K562 (cell line): ENCODE data around the gene OR10H3. TPM values are rescaled to one million over a fixed set of nuclear protein-coding genes. Genes with fewer than 3 reads are reported as not detected.

ENCODE experiments used
- ATAC-seq: fragments of 200-7000 bp; cut with Tn5 transposase; 3 replicates; pipeline ENCODE4 v1.9.1; 2020; ENCODE audit warnings: moderate library complexity
- BruUV-seq: library from RNA; stranded (reverse); fragments of 400-500 nt; replicated peaks from 2 replicates; lab custom pipeline; 2021; lab: Mats Ljungman, UMichigan
- CTCF ChIA-PET: fragments of 300-600 bp; formaldehyde crosslinking; extraction: SDS; loops from one replicate; lab custom pipeline; 2021; ENCODE audit warnings: low intra/inter-chr PET ratio; lab: Yijun Ruan, JAX
- POLR2A ChIA-PET: fragments of 300-600, 350-650 bp; sonication (Branson Sonifier 250); formaldehyde crosslinking; extraction: SDS; loops from one replicate; lab custom pipeline; 2021; ENCODE audit warnings: antibody characterized with exemption, inconsistent platforms; lab: Yijun Ruan, JAX
- DNase-seq, 4 experiments: peaks; one replicate each; pipeline versions ENCODE4 v3.0.0 to v3.0.0-alpha.2; 2011 to 2018; ENCODE audit warnings: low spot score in 3 of 4, mixed read lengths in 3 of 4; ENCODE audit errors: extremely low read depth in 1 of 4
- FAIRE-seq: peaks from 2 replicates; lab custom pipeline; 2011; peaks lifted over from hg19 to GRCh38; lab: Jason Lieb, UNC
- H2AFZ ChIP-seq: 2 replicates; pipeline ENCODE4 v1.6.0; 2011; ENCODE audit warnings: low read depth, low read length, control low read depth, inconsistent platforms
- H3K27ac ChIP-seq: fragments of 200-600 bp; 3 replicates; pipeline ENCODE4 v1.8.0; 2011; ENCODE audit warnings: low read depth, mild to moderate bottlenecking, control low read depth, inconsistent platforms, low read length, moderate library complexity, mixed read lengths; ENCODE audit errors: extremely low read depth
- H3K27me3 ChIP-seq, 2 experiments: fragments of 300-600 bp in 1 of 2; 2 replicates in 1 of 2; 3 replicates in 1 of 2; pipeline versions ENCODE4 v1.6.0 to v1.8.0; 2011; ENCODE audit warnings: inconsistent platforms in 2 of 2, low read length in 2 of 2, mild to moderate bottlenecking in 1 of 2, mixed read lengths in 1 of 2, moderate library complexity in 1 of 2; ENCODE audit not compliant: control insufficient read depth in 2 of 2, insufficient read depth in 2 of 2
- H3K36me3 ChIP-seq: fragments of 300-600 bp; 3 replicates; pipeline ENCODE4 v1.8.0; 2011; ENCODE audit warnings: mild to moderate bottlenecking, low read length, inconsistent platforms; ENCODE audit not compliant: control insufficient read depth, insufficient read depth
- H3K4me1 ChIP-seq, 2 experiments: fragments of 200-600 bp in 1 of 2; replicated peaks in 1 of 2; 2 replicates in 1 of 2; 3 replicates in 1 of 2; pipeline versions ENCODE4 v1.5.1 to v1.8.0; 2011; ENCODE audit warnings: inconsistent platforms in 2 of 2, low read length in 2 of 2, mild to moderate bottlenecking in 1 of 2, mixed read lengths in 1 of 2, moderate library complexity in 1 of 2; ENCODE audit not compliant: control insufficient read depth in 2 of 2, insufficient read depth in 2 of 2
- H3K4me2 ChIP-seq: 2 replicates; pipeline ENCODE4 v1.6.1; 2011; ENCODE audit warnings: low read length, control low read depth, inconsistent platforms, mixed read lengths; ENCODE audit not compliant: insufficient read depth
- H3K4me3 ChIP-seq: fragments of 200-600 bp; sonication (generic), shearing (Covaris generic); 2 replicates; pipeline ENCODE4 v1.5.1; 2016; ENCODE audit warnings: control low read depth, inconsistent platforms
- H3K79me2 ChIP-seq: fragments of 200-600 bp; 3 replicates; pipeline ENCODE4 v1.8.0; 2011; ENCODE audit warnings: low read length, inconsistent platforms; ENCODE audit not compliant: control insufficient read depth, insufficient read depth
- H3K9ac ChIP-seq, 2 experiments: 2 replicates each; pipeline versions ENCODE4 v1.6.0 to v1.6.1; 2011; ENCODE audit warnings: low read depth in 2 of 2, low read length in 2 of 2, control low read depth in 1 of 2, inconsistent platforms in 1 of 2, mild to moderate bottlenecking in 1 of 2, mixed read lengths in 1 of 2; ENCODE audit not compliant: insufficient read depth in 1 of 2
- H3K9me1 ChIP-seq: one replicate; pipeline ENCODE4 v1.6.0; 2011; ENCODE audit warnings: inconsistent platforms, mild to moderate bottlenecking, low read length, moderate library complexity; ENCODE audit not compliant: control insufficient read depth, insufficient read depth
- H3K9me3 ChIP-seq: replicated peaks from 2 replicates; pipeline ENCODE4 v1.5.1; 2011; ENCODE audit warnings: low read depth, low read length, inconsistent platforms; ENCODE audit not compliant: control insufficient read depth, insufficient read depth
- H4K20me1 ChIP-seq: replicated peaks from 2 replicates; pipeline ENCODE4 v1.6.1; 2011; ENCODE audit warnings: low read length, inconsistent platforms, mixed read lengths; ENCODE audit not compliant: control insufficient read depth, insufficient read depth
- CSDE1 ChIP-seq, 2 experiments: fragments of 450-650 bp; IDR thresholded peaks; 2 replicates each; pipeline ENCODE4 v1.6.1; 2016; ENCODE audit warnings: mild to moderate bottlenecking in 1 of 2
- FOXK2 ChIP-seq, 2 experiments: fragments of 450-650 bp; IDR thresholded peaks in 1 of 2; conservative IDR thresholded peaks in 1 of 2; 2 replicates each; pipeline ENCODE4 v1.6.1; 2016; ENCODE audit warnings: low read depth in 2 of 2, mild to moderate bottlenecking in 1 of 2
- GABPB1 ChIP-seq: sonication (generic); formaldehyde crosslinking; IDR thresholded peaks from 2 replicates; pipeline ENCODE4 v1.8.0; 2022; ENCODE audit warnings: mild to moderate bottlenecking, missing genetic modification reagents
- SIN3B ChIP-seq: fragments of 450-650 bp; IDR thresholded peaks from 2 replicates; pipeline ENCODE4 v1.6.1; 2017; ENCODE audit warnings: low read depth, mild to moderate bottlenecking, moderate library complexity
- SRSF7 ChIP-seq: fragments of 200-400 bp; formaldehyde crosslinking; optimal IDR thresholded peaks from 2 replicates; pipeline ENCODE3; 2017; ENCODE audit warnings: mild to moderate bottlenecking, low read depth, low read length
- STAT5B ChIP-seq: fragments of 250-450 bp; sonication (Bioruptor Pico); IDR thresholded peaks from 2 replicates; pipeline ENCODE4 v1.8.0; 2021; ENCODE audit warnings: mild to moderate bottlenecking, inconsistent platforms
- TCFL5 ChIP-seq: fragments of 250-450 bp; sonication (Bioruptor Pico); conservative IDR thresholded peaks from 2 replicates; pipeline ENCODE4 v1.6.1; 2021; ENCODE audit warnings: mild to moderate bottlenecking, moderate library complexity, matching md5 sums
- ZNF354B ChIP-seq: fragments of 250-450 bp; sonication (Bioruptor Pico); IDR thresholded peaks from 2 replicates; pipeline ENCODE4 v1.4.0; 2020
- ZNF445 ChIP-seq: fragments of 250-450 bp; sonication (Bioruptor Pico); IDR thresholded peaks from 2 replicates; pipeline ENCODE4 v1.4.0; 2020; ENCODE audit warnings: low read depth, mild to moderate bottlenecking, moderate library complexity
- ZNF507 ChIP-seq: conservative IDR thresholded peaks from 2 replicates; pipeline ENCODE4 v1.6.1; 2017; ENCODE audit warnings: missing genetic modification characterization, missing compliant biosample characterization
- ZNF785 ChIP-seq: fragments of 250-450 bp; sonication (Bioruptor Pico); IDR thresholded peaks from 2 replicates; pipeline ENCODE4 v1.4.0; 2020; ENCODE audit warnings: mild to moderate bottlenecking
- WGBS: fragments of 100-300 bp; shearing (Covaris generic); methylation state at CpG from one replicate; pipeline ENCODE4 v1.1.6; 2016; ENCODE audit warnings: low coverage, mixed read lengths; ENCODE audit not compliant: insufficient coverage; ENCODE audit errors: missing lambda C conversion rate; 5-methylcytosine and 5-hydroxymethylcytosine counted together
- in situ Hi-C: fragments of 300-500 bp; cut with MboI; formaldehyde crosslinking; loops from 4 replicates; pipeline ENCODE4 v1.15.0; 2018; ENCODE audit warnings: inconsistent platforms, mixed read lengths
- intact Hi-C: fragments of 100-400 bp; cut with micrococcal nuclease; formaldehyde crosslinking; loops from 2 replicates; pipeline ENCODE4 v1.14.2; 2022
- polyA plus RNA-seq, 8 experiments: library from polyadenylated mRNA; depleted of rRNA in 4 of 8; stranded (reverse) in 5 of 8; unstranded in 3 of 8; fragments of >200 nt; fragmentation: Nextera tagmentation in 2 of 8; fragmentation: Illumina TruSeq in 1 of 8; extraction: Ambion mirVana in 2 of 8; extraction: Trizol in 1 of 8; gene quantifications; 2 replicates each; pipeline versions ENCODE4 v1.2.1 to v1.2.3, GENCODE V29; 2011 to 2014; ENCODE audit warnings: inconsistent platforms in 1 of 8, missing spikeins in 1 of 8
- total RNA-seq, 7 experiments: library from RNA; depleted of rRNA in 6 of 7; stranded (reverse); fragments of >200 nt in 6 of 7; fragmentation: Illumina TruSeq in 2 of 7; extraction: Trizol in 2 of 7; gene quantifications; 2 replicates each; pipeline versions ENCODE4 v1.2.1 to v1.2.3, GENCODE V29; 2011 to 2021; ENCODE audit warnings: low replicate concordance in 1 of 7

OR10H3 gene
- total and polyA plus RNA-seq, 9 of the 15 experiments (the other 6 are each of a cell fraction or from before 2014, with no cell fraction given) = not detected

DNA sequence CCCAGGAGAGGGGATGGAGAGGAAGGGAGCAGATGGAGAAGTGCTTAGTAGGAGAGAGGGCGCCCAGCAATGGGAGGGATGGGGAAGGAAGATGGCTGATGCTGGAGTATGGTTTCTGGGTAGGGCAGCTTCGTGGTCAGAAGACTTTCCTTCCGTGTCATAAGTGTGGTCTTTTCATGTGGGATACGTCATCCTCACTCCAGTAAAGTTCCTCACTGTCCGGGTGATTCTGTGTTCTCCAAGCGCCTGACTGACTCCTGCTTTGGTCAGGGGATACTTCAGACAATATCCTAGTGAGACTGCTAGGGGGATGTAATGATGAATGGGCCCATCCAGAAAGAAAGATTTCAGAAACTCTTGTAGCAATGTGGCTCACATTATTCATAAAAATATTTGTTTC is 3.9 kb upstream of the OR10H3 start:
- H3K4me3 ChIP-seq = no peak overlapping the region
- 1% methylated on average over 6 of the region's 6 CpGs for WGBS
- H3K79me2 ChIP-seq = no peaks in the 10 kb centered on the region
- FAIRE-seq (no peak), ATAC-seq (no peak), DNase-seq (no peak)
- BruUV-seq = no TSS peak
- TF ChIP-seq TCFL5 (CRISPR knock-in tag) = no peak
- TF ChIP-seq FOXK2 (conservative IDR thresholded peaks at IDR 0.05 in 1 of 2, IDR thresholded peaks at IDR 0.05 in 1 of 2; ENCODE audit: low read depth in 2 of 2) = no peak
- H3K4me1 ChIP-seq = no peaks in the 10 kb centered on the region
- ChIA-PET POLR2A (no interaction called here), CTCF (no interaction called here)
- H3K36me3 ChIP-seq = no peaks in the 10 kb centered on the region
- H3K9me3 ChIP-seq = no peaks in the 10 kb centered on the region
- no peak overlapping the region for H3K4me2 ChIP-seq
- intact Hi-C loops (no loop called here), in situ Hi-C loops (no loop called here)
- H2AFZ ChIP-seq = no peak overlapping the region
- peaks cover 0 to under 1% of the 10 kb centered on the region in 2 experiments; a peak in 1 of 5 replicates for H3K27me3 ChIP-seq
- H3K9ac ChIP-seq = no peak overlapping the region
- H3K9me1 ChIP-seq = no peaks in the 10 kb centered on the region
- H3K27ac ChIP-seq = no peak overlapping the region
- H4K20me1 ChIP-seq = no peaks in the 10 kb centered on the region

DNA sequence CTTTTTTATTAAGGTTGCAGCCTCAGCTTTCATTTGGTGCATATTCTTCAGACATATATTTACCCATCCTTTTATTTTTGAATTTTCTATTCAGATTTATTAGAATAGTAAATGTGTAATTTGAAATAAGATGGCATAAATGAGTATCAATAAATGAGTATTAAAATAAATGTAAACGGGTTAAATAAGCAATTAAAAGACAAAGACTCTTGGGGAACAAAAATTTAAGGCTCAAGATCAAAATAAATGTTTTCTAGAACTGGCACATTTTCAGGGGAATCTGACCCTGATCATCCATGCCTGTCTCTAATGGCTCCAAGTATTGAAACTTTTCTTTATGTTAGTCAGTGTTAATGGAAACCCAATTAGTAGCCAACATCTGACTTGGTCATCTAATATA is 3.0 kb downstream of the OR10H3 start:
- intact Hi-C loops = no loop called here
- no TSS peak for BruUV-seq
- Histone ChIP-seq H3K9me3 (no peaks in the 10 kb centered on the region), H3K4me2 (no peak overlapping the region), H3K4me1 (no peaks in the 10 kb centered on the region), H3K36me3 (no peaks in the 10 kb centered on the region), H3K9me1 (no peaks in the 10 kb centered on the region), H3K79me2 (no peaks in the 10 kb centered on the region), H3K27ac (no peak overlapping the region), H3K27me3 (no peaks in the 10 kb centered on the region), H2AFZ (no peak overlapping the region), H4K20me1 (no peaks in the 10 kb centered on the region), H3K9ac (no peak overlapping the region)
- WGBS = 0% methylated on average over 1 of the region's 1 CpG
- in situ Hi-C loops = no loop called here
- CTCF ChIA-PET = no interaction called here
- no peak for ATAC-seq
- POLR2A ChIA-PET = no interaction called here
- FAIRE-seq = no peak
- DNase-seq = no peak
- TF ChIP-seq ZNF445 (no peak), ZNF507 (tag) (peak; percentile 96), ZNF785 (CRISPR knock-in tag) (no peak), STAT5B (no peak), GABPB1 (CRISPR knock-in tag) (no peak), SIN3B (no peak), SRSF7 (no peak), CSDE1 (IDR thresholded peaks at IDR 0.05) (no peak), ZNF354B (CRISPR knock-in tag) (peak; percentile 56; the same call in 1 of the 2 replicates)
- TF ChIP-seq, all 486 proteins: peak for 2
- H3K4me3 ChIP-seq = no peak overlapping the region
